Endothelial cell of umbilical vein (primary cell): ENCODE data around the gene PLEKHA6. TPM values are rescaled to one million over a fixed set of nuclear protein-coding genes. Genes with fewer than 3 reads are reported as not detected.

Experiments
- BruUV-seq: library from RNA; stranded (reverse); fragments of 400-500 nt; replicated peaks from 2 replicates; lab custom pipeline; 2021; lab: Mats Ljungman, UMichigan
- CTCF ChIA-PET: fragments of 300-600, 350-600 bp; sonication (Branson Sonifier 250); formaldehyde crosslinking; loops from one replicate; lab custom pipeline; 2021; ENCODE audit warnings: antibody characterized with exemption, inconsistent platforms; lab: Charles Lee
- POLR2A ChIA-PET: fragments of 300-600, 350-600 bp; sonication (Branson Sonifier 250); formaldehyde crosslinking; loops from one replicate; lab custom pipeline; 2021; ENCODE audit warnings: antibody characterized with exemption, inconsistent platforms; lab: Charles Lee
- DNase-seq: peaks from one replicate; pipeline ENCODE4 v3.0.0-alpha.2; 2011; ENCODE audit warnings: low read depth, low spot score
- FAIRE-seq: peaks from 2 replicates; lab custom pipeline; 2011; peaks lifted over from hg19 to GRCh38; lab: Jason Lieb, UNC
- H2AFZ ChIP-seq: 2 replicates; pipeline ENCODE4 v1.6.0; 2012; ENCODE audit warnings: low read depth, low read length, control low read depth, inconsistent platforms
- H3K27ac ChIP-seq: 2 replicates; pipeline ENCODE4 v1.5.1; 2011; ENCODE audit warnings: low read depth, mild to moderate bottlenecking, control low read depth, low read length, moderate library complexity; ENCODE audit not compliant: insufficient read depth
- H3K27me3 ChIP-seq, 2 experiments: 2 replicates each; pipeline versions ENCODE4 v1.6.0 to v1.6.1; 2011; ENCODE audit warnings: low read length in 2 of 2, mixed read lengths in 1 of 2; ENCODE audit not compliant: control insufficient read depth in 2 of 2, insufficient read depth in 2 of 2
- H3K36me3 ChIP-seq, 2 experiments: 2 replicates in 1 of 2; 3 replicates in 1 of 2; pipeline ENCODE4 v1.5.1; 2011; ENCODE audit warnings: low read length in 2 of 2, mild to moderate bottlenecking in 1 of 2, moderate library complexity in 1 of 2; ENCODE audit not compliant: control insufficient read depth in 2 of 2, insufficient read depth in 2 of 2; ENCODE audit errors: extremely low read depth in 1 of 2
- H3K4me1 ChIP-seq: 3 replicates; pipeline ENCODE4 v1.5.1; 2011; ENCODE audit warnings: mild to moderate bottlenecking, low read length; ENCODE audit not compliant: control insufficient read depth, insufficient read depth; ENCODE audit errors: extremely low read depth
- H3K4me2 ChIP-seq: 2 replicates; pipeline ENCODE4 v1.6.1; 2011; ENCODE audit warnings: low read length, control low read depth, mixed read lengths; ENCODE audit not compliant: insufficient read depth
- H3K4me3 ChIP-seq, 3 experiments: fragments of 200-600 bp in 1 of 3; sonication (generic), shearing (Covaris generic) in 1 of 3; replicated peaks in 1 of 3; 2 replicates each; pipeline ENCODE4 v1.5.1; 2011 to 2016; ENCODE audit warnings: control low read depth in 3 of 3, low read length in 3 of 3, mild to moderate bottlenecking in 2 of 3, inconsistent platforms in 1 of 3, low read depth in 1 of 3, moderate library complexity in 1 of 3; ENCODE audit not compliant: insufficient read depth in 1 of 3
- H3K79me2 ChIP-seq: 2 replicates; pipeline ENCODE4 v1.6.0; 2012; ENCODE audit warnings: low read length, inconsistent platforms; ENCODE audit not compliant: control insufficient read depth, insufficient read depth
- H3K9ac ChIP-seq: replicated peaks from 2 replicates; pipeline ENCODE3; 2011; ENCODE audit warnings: low read length, control low read depth; ENCODE audit not compliant: insufficient read depth; ENCODE audit errors: extremely low read depth
- H3K9me1 ChIP-seq: replicated peaks from 3 replicates; pipeline ENCODE4 v1.6.0; 2011; ENCODE audit warnings: mild to moderate bottlenecking, low read length; ENCODE audit not compliant: control insufficient read depth, insufficient read depth; ENCODE audit errors: extremely low read depth
- H3K9me3 ChIP-seq: replicated peaks from 2 replicates; pipeline ENCODE4 v1.5.1; 2012; ENCODE audit warnings: low read length, inconsistent platforms; ENCODE audit not compliant: control insufficient read depth, insufficient read depth
- H4K20me1 ChIP-seq: replicated peaks from 2 replicates; pipeline ENCODE3; 2011; ENCODE audit warnings: mild to moderate bottlenecking, low read length; ENCODE audit not compliant: control insufficient read depth, insufficient read depth; ENCODE audit errors: extremely low read depth
- FOS ChIP-seq: IDR thresholded peaks from 2 replicates; pipeline ENCODE4 v1.6.1; 2011; ENCODE audit warnings: mild to moderate bottlenecking, low read length, moderate library complexity, borderline replicate concordance; ENCODE audit not compliant: insufficient read depth
- MYC ChIP-seq: IDR thresholded peaks from one replicate; pipeline ENCODE4 v1.6.1; 2011; ENCODE audit warnings: mild to moderate bottlenecking, low read depth, low read length
- dilution Hi-C: fragments of 300-500 bp; cut with MboI; formaldehyde crosslinking; loops from one replicate; pipeline ENCODE4 v1.15.0; 2019; ENCODE audit warnings: low sequenced_read_pairs; ENCODE audit not compliant: extremely low pct_ligation_motif_present
- intact Hi-C: fragments of 100-400 bp; cut with micrococcal nuclease; formaldehyde crosslinking; loops from one replicate; pipeline ENCODE4 v1.10.0; 2022
- polyA plus RNA-seq, 4 experiments: library from polyadenylated mRNA; depleted of rRNA in 3 of 4; stranded (reverse) in 3 of 4; unstranded in 1 of 4; fragments of >200 nt; gene quantifications; 2 replicates each; pipeline versions ENCODE4 v1.2.1 to v1.2.3, GENCODE V29; 2011 to 2012; ENCODE audit warnings: missing spikeins in 1 of 4
- total RNA-seq: library from RNA; stranded (reverse); gene quantifications from 2 replicates; pipeline ENCODE4 v1.2.3, GENCODE V29; 2021
- TF ChIP-seq, protein P1 (sequence below), 2 donors: IDR thresholded peaks; 1 replicate in 1 of 2; 2 replicates in 1 of 2; pipeline ENCODE4 v1.5.1; 2011; ENCODE audit warnings: low read length in 2 of 2, mild to moderate bottlenecking in 2 of 2, moderate library complexity in 2 of 2, control low read depth in 1 of 2, inconsistent platforms in 1 of 2, low read depth in 1 of 2; ENCODE audit not compliant: insufficient read depth in 1 of 2; ENCODE audit errors: extremely low read depth in 1 of 2
- TF ChIP-seq, protein P2 (sequence below): IDR thresholded peaks from 2 replicates; pipeline ENCODE4 v1.6.1; 2011; ENCODE audit not compliant: insufficient read depth, insufficient read length

The PLEKHA6 gene
- total and polyA plus RNA-seq, 2 donors (not counting 3 experiments of a cell fraction or from before 2014, with no cell fraction given), result 2.1 to 15.0 TPM

DNA sequence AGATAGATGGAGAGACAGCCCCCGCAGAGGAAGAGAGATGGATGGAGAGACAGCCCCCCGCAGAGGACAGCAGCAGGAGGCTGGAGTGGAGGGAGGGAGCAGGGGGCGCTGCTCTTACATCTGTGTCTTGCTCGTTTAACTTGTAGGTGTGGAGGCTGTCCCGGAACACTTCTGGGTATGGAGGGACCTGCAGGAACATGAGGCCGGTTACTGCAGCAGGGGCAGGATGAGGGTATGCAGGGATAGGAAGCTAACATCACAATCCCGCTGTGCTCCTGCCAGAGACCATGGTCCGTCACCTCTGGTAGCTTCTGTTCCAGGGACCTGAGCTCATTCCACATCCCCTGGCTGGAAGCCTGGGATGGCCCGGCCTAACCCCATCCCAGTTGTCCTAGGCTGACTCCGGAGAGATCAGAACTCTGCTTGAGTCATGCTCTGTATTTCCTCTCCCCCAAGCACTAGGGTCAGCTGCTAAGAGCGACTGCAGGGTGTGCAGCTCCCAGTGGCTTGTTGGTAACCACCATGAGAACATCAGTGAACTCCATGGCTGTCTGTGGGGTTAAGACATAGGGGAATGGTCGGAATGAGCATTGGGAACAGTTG, 109.2 kb downstream of the PLEKHA6 start:
- dilution Hi-C loops, result no loop called here

More for the DNA sequence above, 109.2 kb downstream of the PLEKHA6 start:
- Histone ChIP-seq H3K36me3 (no peaks in the 10 kb centered on the region), H4K20me1 (no peaks in the 10 kb centered on the region), H3K4me3 (no peak overlapping the region), H2AFZ (no peak overlapping the region), H3K9me3 (no peaks in the 10 kb centered on the region), H3K4me2 (no peak overlapping the region), H3K27me3 (no peaks in the 10 kb centered on the region), H3K4me1 (no peaks in the 10 kb centered on the region), H3K9me1 (no peaks in the 10 kb centered on the region), H3K9ac (no peak overlapping the region), H3K79me2 (no peaks in the 10 kb centered on the region), H3K27ac (no peak overlapping the region)
- no TSS peak for BruUV-seq
- ChIA-PET POLR2A (no interaction called here), CTCF (interaction anchor here (1.2 kb wide), 1 partner anchor 253 kb away, joined by 3 read pairs; no protein-coding TSS in a partner anchor)
- DNase-seq, result no peak
- intact Hi-C loops, result no loop called here
- no peak for FAIRE-seq
- TF ChIP-seq MYC, result no peak
- TF ChIP-seq, protein P1, sequence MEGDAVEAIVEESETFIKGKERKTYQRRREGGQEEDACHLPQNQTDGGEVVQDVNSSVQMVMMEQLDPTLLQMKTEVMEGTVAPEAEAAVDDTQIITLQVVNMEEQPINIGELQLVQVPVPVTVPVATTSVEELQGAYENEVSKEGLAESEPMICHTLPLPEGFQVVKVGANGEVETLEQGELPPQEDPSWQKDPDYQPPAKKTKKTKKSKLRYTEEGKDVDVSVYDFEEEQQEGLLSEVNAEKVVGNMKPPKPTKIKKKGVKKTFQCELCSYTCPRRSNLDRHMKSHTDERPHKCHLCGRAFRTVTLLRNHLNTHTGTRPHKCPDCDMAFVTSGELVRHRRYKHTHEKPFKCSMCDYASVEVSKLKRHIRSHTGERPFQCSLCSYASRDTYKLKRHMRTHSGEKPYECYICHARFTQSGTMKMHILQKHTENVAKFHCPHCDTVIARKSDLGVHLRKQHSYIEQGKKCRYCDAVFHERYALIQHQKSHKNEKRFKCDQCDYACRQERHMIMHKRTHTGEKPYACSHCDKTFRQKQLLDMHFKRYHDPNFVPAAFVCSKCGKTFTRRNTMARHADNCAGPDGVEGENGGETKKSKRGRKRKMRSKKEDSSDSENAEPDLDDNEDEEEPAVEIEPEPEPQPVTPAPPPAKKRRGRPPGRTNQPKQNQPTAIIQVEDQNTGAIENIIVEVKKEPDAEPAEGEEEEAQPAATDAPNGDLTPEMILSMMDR (IDR thresholded peaks at IDR 0.05; ENCODE audit: extremely low read depth in 1 of 2, insufficient read depth in 1 of 2, low read depth in 1 of 2, low read length in 2 of 2), result no peak
- no peak for TF ChIP-seq FOS
- TF ChIP-seq, protein P2, sequence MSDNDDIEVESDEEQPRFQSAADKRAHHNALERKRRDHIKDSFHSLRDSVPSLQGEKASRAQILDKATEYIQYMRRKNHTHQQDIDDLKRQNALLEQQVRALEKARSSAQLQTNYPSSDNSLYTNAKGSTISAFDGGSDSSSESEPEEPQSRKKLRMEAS, result no peak
